GM18511 (cell line): Measurements from ENCODE around the gene SH3BP5L.
"Not testable (repeated sequence)": the region's sequence is repeated elsewhere in the genome, so short reads cannot be mapped to it uniquely, and the experiment has no call there.

Source experiments
- ATAC-seq: cut with Tn5 transposase; IDR thresholded peaks from one replicate; pipeline ENCODE4 v1.9.1; 2021; ENCODE audit warnings: mild to moderate bottlenecking, moderate library complexity; ENCODE audit not compliant: unreplicated experiment

Gene SH3BP5L

GRCh38 chr1:248830718-248831017 lies 5.0 kb upstream of the SH3BP5L start:
- ATAC-seq: not testable (repeated sequence)

GRCh38 chr1:248828845-248829244 lies 3.1 kb upstream of the SH3BP5L start:
- no peak for ATAC-seq

- peak; percentile 11 for ATAC-seq
Measured at GRCh38 chr1:248825573-248825908, 174 bp downstream of the SH3BP5L start.

- no peak for ATAC-seq
Measured at GRCh38 chr1:248825136-248825535, 579 bp downstream of the SH3BP5L start.

GRCh38 chr1:248824701-248825100 lies 1.0 kb downstream of the SH3BP5L start:
- ATAC-seq: no peak

GRCh38 chr1:248824301-248824700 lies 1.4 kb downstream of the SH3BP5L start:
- no peak for ATAC-seq

- no peak for ATAC-seq
Measured at GRCh38 chr1:248823517-248824001, 2.2 kb downstream of the SH3BP5L start.

GRCh38 chr1:248822148-248823032 lies 3.3 kb downstream of the SH3BP5L start:
- peak; percentile 35 for ATAC-seq

- no peak for ATAC-seq
Measured at GRCh38 chr1:248821641-248822040, 4.1 kb downstream of the SH3BP5L start.

- ATAC-seq: no peak
Measured at GRCh38 chr1:248821101-248821500, 4.6 kb downstream of the SH3BP5L start.

GRCh38 chr1:248820041-248820585 lies 5.6 kb downstream of the SH3BP5L start:
- ATAC-seq: no peak

- peak; percentile 43 for ATAC-seq
Measured at GRCh38 chr1:248818505-248819374, 7.0 kb downstream of the SH3BP5L start.

- ATAC-seq: no peak
Measured at GRCh38 chr1:248817065-248817464, 8.7 kb downstream of the SH3BP5L start.

GRCh38 chr1:248816042-248816851 lies 9.5 kb downstream of the SH3BP5L start:
- no peak for ATAC-seq

GRCh38 chr1:248815407-248816034 lies 10.2 kb downstream of the SH3BP5L start:
- ATAC-seq: no peak

GRCh38 chr1:248814351-248814750 lies 11.4 kb downstream of the SH3BP5L start:
- ATAC-seq: no peak

- no peak for ATAC-seq
Measured at GRCh38 chr1:248813546-248813945, 12.2 kb downstream of the SH3BP5L start.

GRCh38 chr1:248812736-248813425 lies 12.8 kb downstream of the SH3BP5L start:
- no peak for ATAC-seq
